H1 (cell line): Measurements from ENCODE around the gene CCDC191. TPM values are rescaled to one million over a fixed set of nuclear protein-coding genes. Genes with fewer than 3 reads are reported as not detected.

Source experiments
- CTCF ChIA-PET: fragments of 300-600 bp; sonication (Branson Sonifier 250); formaldehyde crosslinking; loops from one replicate; lab custom pipeline; 2021; ENCODE audit not compliant: partially characterized antibody; lab: Charles Lee
- POLR2A ChIA-PET: fragments of 300-600 bp; sonication (Branson Sonifier 250); formaldehyde crosslinking; loops from one replicate; lab custom pipeline; 2021; ENCODE audit warnings: inconsistent platforms; ENCODE audit not compliant: partially characterized antibody; lab: Charles Lee
- DNase-seq, 2 experiments: peaks; one replicate each; pipeline versions ENCODE4 v3.0.0 to v3.0.0-alpha.2; 2010 to 2022; ENCODE audit warnings: low spot score in 2 of 2, low read depth in 1 of 2, mixed read lengths in 1 of 2
- FAIRE-seq: peaks from 2 replicates; lab custom pipeline; 2011; peaks lifted over from hg19 to GRCh38; lab: Jason Lieb, UNC
- H2AFZ ChIP-seq: 2 replicates; pipeline ENCODE4 v1.8.1; 2012; ENCODE audit warnings: low read length, inconsistent platforms
- H2AK5ac ChIP-seq: 2 replicates; pipeline ENCODE4 v1.6.1; 2013; ENCODE audit warnings: low read depth, low read length
- H2BK120ac ChIP-seq: replicated peaks from 2 replicates; pipeline ENCODE3; 2013; ENCODE audit warnings: low read depth, low read length, inconsistent platforms
- H2BK12ac ChIP-seq: 2 replicates; pipeline ENCODE4 v1.6.1; 2013; ENCODE audit warnings: low read depth, low read length
- H2BK15ac ChIP-seq: 2 replicates; pipeline ENCODE4 v1.6.1; 2013; ENCODE audit warnings: low read length
- H2BK20ac ChIP-seq: 2 replicates; pipeline ENCODE4 v1.6.1; 2013; ENCODE audit warnings: low read length
- H2BK5ac ChIP-seq: 2 replicates; pipeline ENCODE4 v1.6.1; 2013; ENCODE audit warnings: low read depth, low read length
- H3K14ac ChIP-seq: 2 replicates; pipeline ENCODE4 v1.6.1; 2013; ENCODE audit warnings: inconsistent platforms; ENCODE audit not compliant: insufficient read length
- H3K18ac ChIP-seq: 2 replicates; pipeline ENCODE4 v1.6.1; 2013; ENCODE audit warnings: low read length; ENCODE audit errors: extremely low read depth
- H3K23ac ChIP-seq: 2 replicates; pipeline ENCODE4 v1.6.1; 2013; ENCODE audit warnings: inconsistent platforms; ENCODE audit not compliant: insufficient read length
- H3K23me2 ChIP-seq: 2 replicates; pipeline ENCODE4 v1.6.1; 2013; ENCODE audit warnings: low read depth, low read length
- H3K27ac ChIP-seq: 2 replicates; pipeline ENCODE4 v1.6.1; 2011; ENCODE audit warnings: low read depth, low read length, inconsistent platforms
- H3K27me3 ChIP-seq, 4 experiments: replicated peaks in 1 of 4; 1 replicate in 1 of 4; 2 replicates in 3 of 4; pipeline versions ENCODE4 v1.6.1 to v1.8.1; 2011 to 2013; ENCODE audit warnings: low read length in 3 of 4, mild to moderate bottlenecking in 3 of 4, inconsistent platforms in 2 of 4, mixed read lengths in 2 of 4, moderate library complexity in 1 of 4; ENCODE audit not compliant: control insufficient read depth in 3 of 4, insufficient read depth in 3 of 4; ENCODE audit errors: extremely low read depth in 1 of 4
- H3K36me3 ChIP-seq, 4 experiments: 2 replicates each; pipeline versions ENCODE4 v1.6.1 to v1.8.1; 2011 to 2013; ENCODE audit warnings: mild to moderate bottlenecking in 4 of 4, low read length in 3 of 4, moderate library complexity in 2 of 4, control low read depth in 1 of 4, inconsistent platforms in 1 of 4; ENCODE audit not compliant: insufficient read depth in 4 of 4, control insufficient read depth in 2 of 4
- H3K4ac ChIP-seq: replicated peaks from 2 replicates; pipeline ENCODE3; 2013; ENCODE audit warnings: low read length, low read depth, mixed read lengths, inconsistent platforms; ENCODE audit not compliant: insufficient read length
- H3K4me1 ChIP-seq, 4 experiments: replicated peaks in 1 of 4; 1 replicate in 1 of 4; 2 replicates in 3 of 4; pipeline versions ENCODE4 v1.6.1 to v1.8.1; 2011 to 2013; ENCODE audit warnings: low read length in 3 of 4, inconsistent platforms in 2 of 4, mixed read lengths in 1 of 4; ENCODE audit not compliant: insufficient read depth in 4 of 4, control insufficient read depth in 3 of 4
- H3K4me2 ChIP-seq, 2 experiments: 2 replicates each; pipeline versions ENCODE4 v1.6.1 to v1.8.1; 2011 to 2013; ENCODE audit warnings: low read depth in 2 of 2, low read length in 2 of 2, control low read depth in 1 of 2, inconsistent platforms in 1 of 2, mild to moderate bottlenecking in 1 of 2; ENCODE audit not compliant: insufficient read depth in 1 of 2
- H3K4me3 ChIP-seq, 4 experiments: fragments of 200-600, 300-600 bp in 1 of 4; sonication (generic), shearing (Covaris generic), sonication (Bioruptor Twin) in 1 of 4; 2 replicates each; pipeline versions ENCODE4 v1.5.1 to v1.8.1; 2011 to 2016; ENCODE audit warnings: low read length in 4 of 4, low read depth in 3 of 4, control low read depth in 2 of 4, inconsistent platforms in 2 of 4, mild to moderate bottlenecking in 2 of 4, mixed read lengths in 1 of 4, moderate library complexity in 1 of 4; ENCODE audit not compliant: insufficient read depth in 2 of 4; ENCODE audit errors: extremely low read depth in 1 of 4
- H3K56ac ChIP-seq: replicated peaks from 2 replicates; pipeline ENCODE3; 2013; ENCODE audit warnings: low read depth, mild to moderate bottlenecking, mixed read lengths, low read length, inconsistent platforms; ENCODE audit not compliant: insufficient read length
- H3K79me1 ChIP-seq: 2 replicates; pipeline ENCODE4 v1.6.1; 2013; ENCODE audit warnings: low read depth, low read length, control low read depth
- H3K79me2 ChIP-seq, 2 experiments: 2 replicates each; pipeline versions ENCODE4 v1.6.1 to v1.8.1; 2012 to 2013; ENCODE audit warnings: low read length in 2 of 2, mild to moderate bottlenecking in 2 of 2, inconsistent platforms in 1 of 2; ENCODE audit not compliant: insufficient read depth in 2 of 2, control insufficient read depth in 1 of 2
- H3K9ac ChIP-seq, 4 experiments: replicated peaks in 1 of 4; 1 replicate in 1 of 4; 2 replicates in 3 of 4; pipeline versions ENCODE4 v1.6.1 to v1.8.1; 2011 to 2013; ENCODE audit warnings: low read depth in 3 of 4, low read length in 3 of 4, control low read depth in 2 of 4, mild to moderate bottlenecking in 2 of 4, moderate library complexity in 2 of 4, inconsistent platforms in 1 of 4; ENCODE audit errors: extremely low read depth in 1 of 4
- H3K9me3 ChIP-seq, 2 experiments: 2 replicates each; pipeline versions ENCODE4 v1.6.1 to v1.8.1; 2012 to 2013; ENCODE audit warnings: mild to moderate bottlenecking in 2 of 2, moderate library complexity in 2 of 2, control low read depth in 1 of 2, inconsistent platforms in 1 of 2, low read depth in 1 of 2, low read length in 1 of 2, mixed read lengths in 1 of 2; ENCODE audit not compliant: insufficient read depth in 2 of 2
- H4K20me1 ChIP-seq, 2 experiments: replicated peaks in 1 of 2; 2 replicates each; pipeline versions ENCODE3 to v1.8.1; 2011 to 2013; ENCODE audit warnings: inconsistent platforms in 2 of 2, low read length in 2 of 2, mild to moderate bottlenecking in 1 of 2; ENCODE audit not compliant: insufficient read depth in 2 of 2, control insufficient read depth in 1 of 2
- H4K5ac ChIP-seq: 2 replicates; pipeline ENCODE4 v1.6.1; 2013; ENCODE audit warnings: low read length, low read depth, mixed read lengths, inconsistent platforms; ENCODE audit not compliant: insufficient read length
- H4K8ac ChIP-seq: 2 replicates; pipeline ENCODE4 v1.8.0; 2013; ENCODE audit warnings: mild to moderate bottlenecking, moderate library complexity, low read length, inconsistent platforms; ENCODE audit not compliant: insufficient read depth; ENCODE audit errors: extremely low read depth
- H4K91ac ChIP-seq: replicated peaks from 2 replicates; pipeline ENCODE3; 2013; ENCODE audit warnings: low read length, mixed read lengths, inconsistent platforms; ENCODE audit not compliant: insufficient read length
- BRCA1 ChIP-seq: IDR thresholded peaks from 2 replicates; pipeline ENCODE4 v1.6.1; 2012; ENCODE audit warnings: low read depth, low read length, improper control_type of control experiment
- CHD1 ChIP-seq: IDR thresholded peaks from 2 replicates; pipeline ENCODE4 v1.6.1; 2012; ENCODE audit warnings: low read depth, low read length, improper control_type of control experiment
- CTCF ChIP-seq, 3 experiments: IDR thresholded peaks; 1 replicate in 2 of 3; 2 replicates in 1 of 3; pipeline versions ENCODE4 v1.5.1 to v1.6.1; 2011; ENCODE audit warnings: low read length in 3 of 3, mild to moderate bottlenecking in 3 of 3, inconsistent platforms in 2 of 3, low read depth in 1 of 3, moderate library complexity in 1 of 3; ENCODE audit not compliant: insufficient read depth in 1 of 3; ENCODE audit errors: control extremely low read depth in 1 of 3
- EGR1 ChIP-seq: IDR thresholded peaks from 2 replicates; pipeline ENCODE4 v1.6.1; 2011; ENCODE audit warnings: low read depth, low read length, borderline replicate concordance
- SAP30 ChIP-seq: fragments of 300-600 bp; sonication (generic); IDR thresholded peaks from 2 replicates; pipeline ENCODE4 v1.7.1; 2012; ENCODE audit warnings: low read length, moderate library complexity, mild to moderate bottlenecking, inconsistent platforms; ENCODE audit not compliant: insufficient read depth, insufficient replicate concordance
- WGBS, 2 experiments: shearing (Covaris generic) in 1 of 2; methylation state at CpG; one replicate each; pipeline versions ENCODE4 v1.1.6 to v1.1.7; 2013 to 2015; ENCODE audit warnings: low lambda C conversion rate in 2 of 2, mixed read lengths in 2 of 2, inconsistent platforms in 1 of 2, low coverage in 1 of 2, missing lambda C conversion rate in 1 of 2; ENCODE audit not compliant: insufficient replicate concordance in 2 of 2, insufficient coverage in 1 of 2, insufficient read length in 1 of 2; ENCODE audit errors: extremely low coverage in 1 of 2, missing lambda C conversion rate in 1 of 2; 5-methylcytosine and 5-hydroxymethylcytosine counted together
- long read RNA-seq, 2 experiments: library from RNA in 1 of 2; library from capped mRNA in 1 of 2; stranded (forward); transcript quantifications; one replicate each; pipeline ENCODE4 v2.0.0, GENCODE V29; 2021; ENCODE audit warnings: inconsistent platforms in 1 of 2
- polyA minus RNA-seq, 3 experiments: library from RNA; depleted of rRNA, polyadenylated mRNA; stranded (reverse); fragments of >200 nt; gene quantifications; 1 replicate in 2 of 3; 2 replicates in 1 of 3; pipeline ENCODE4 v1.2.3, GENCODE V29; 2011
- polyA plus RNA-seq, 7 experiments: library from polyadenylated mRNA; depleted of rRNA in 3 of 7; stranded (reverse) in 5 of 7; unstranded in 2 of 7; fragments of >200 nt in 5 of 7; fragments of 200-250 nt in 2 of 7; gene quantifications; 1 replicate in 5 of 7; 2 replicates in 1 of 7; 4 replicates in 1 of 7; pipeline versions ENCODE4 v1.2.1 to v1.2.3, GENCODE V29; 2011 to 2013; ENCODE audit warnings: missing spikeins in 2 of 7, mixed read lengths in 2 of 7
- total RNA-seq: library from RNA; stranded (reverse); fragmentation: NEBNext Ultra II Directional; extraction: Animal tissue kit (Norgen Biotek cat#: 25700); gene quantifications from 2 replicates; pipeline ENCODE4 v1.2.1, GENCODE V29; 2021

Gene CCDC191
- total RNA-seq (0.65 and 1.3 TPM in 2 replicates), polyA plus RNA-seq (2011; rRNA removed) (0.42 and 0.65 TPM in 2 replicates), polyA minus RNA-seq (2011; rRNA and poly(A)+ RNA removed) (0.69 and 1.0 TPM in 2 replicates)
- polyA plus RNA-seq (2011; cell fraction: cytosol; rRNA removed) = 0.88 TPM
- polyA plus RNA-seq (2011; cell fraction: nucleus; rRNA removed) = 1.2 TPM
- 0.78 to 1.5 TPM (median 1.1 TPM) in 4 replicates for polyA plus RNA-seq (2012, experiment 1 of 2)
- polyA plus RNA-seq (2012, experiment 2 of 2) = 0.12 TPM
- polyA plus RNA-seq (2013, experiment 1 of 2) = 0.85 TPM
- polyA plus RNA-seq (2013, experiment 2 of 2) = 0.63 TPM
- not detected for polyA minus RNA-seq (2011; cell fraction: cytosol; rRNA and poly(A)+ RNA removed)
- 3.1 TPM for polyA minus RNA-seq (2011; cell fraction: nucleus; rRNA and poly(A)+ RNA removed)
- long read RNA-seq, experiment 1 = 0 reads
- long read RNA-seq, experiment 2, partial matches to known transcripts = 1 of 2 reads
- long read RNA-seq, experiment 2, other reads (novel, unspliced or antisense) = 1 of 2 reads

GRCh38 chr3:114056130-114057010 is at the start of gene CCDC191, which contains the start of gene QTRT2:
Gene CCDC191 (minus strand): TSS chr3:114056526. CDS start chr3:114056466, 60 bp downstream.
Gene QTRT2 (plus strand): TSS chr3:114056737. CDS start chr3:114065258, 8,521 bp downstream.
- H4K5ac ChIP-seq = peak within 1 kb of the TSS; percentile 61
- peaks cover 3% of the 10 kb centered on the region; the same call in 1 of the 2 replicates for H3K23me2 ChIP-seq
- peak within 1 kb of the TSS; percentile 62 for H4K91ac ChIP-seq
- H4K20me1 ChIP-seq = peaks cover 0 to 4% of the 10 kb centered on the region in 2 experiments
- no peaks in the 10 kb centered on the region; a peak in 1 of 8 replicates for H3K36me3 ChIP-seq
- ChIA-PET POLR2A (interaction anchor here (0.7 to 1.0 kb wide), 5 partner anchors 8 to 90 kb away, joined by 3 to 5 read pairs (median 3); no protein-coding TSS in a partner anchor), CTCF (interaction anchor here (0.6 to 1.0 kb wide), 3 partner anchors 50 to 447 kb away, joined by 3 to 4 read pairs (median 3); no protein-coding TSS in a partner anchor)
- no peak within 1 kb of the TSS for H3K23ac ChIP-seq
- H3K4ac ChIP-seq = no peak within 1 kb of the TSS
- no peak within 1 kb of the TSS for H2BK20ac ChIP-seq
- peak within 1 kb of the TSS; percentile 67 to 97 (median 88) for H3K4me3 ChIP-seq
- peak within 1 kb of the TSS; percentile 91 for H4K8ac ChIP-seq
- H2AK5ac ChIP-seq = no peak within 1 kb of the TSS
- peak; percentile 98 to 99 for DNase-seq
- peak within 1 kb of the TSS; percentile 47 to 83 for H3K4me2 ChIP-seq
- peak within 1 kb of the TSS; percentile 98 for H2AFZ ChIP-seq
- H2BK15ac ChIP-seq = no peak within 1 kb of the TSS
- peaks cover 0 to 5% (median 2%) of the 10 kb centered on the region in 4 experiments; a peak in 4 of 7 replicates for H3K4me1 ChIP-seq
- H3K27ac ChIP-seq = peak within 1 kb of the TSS; percentile 86
- peaks cover 4% of the 10 kb centered on the region; the same call in 1 of the 2 replicates for H3K79me1 ChIP-seq
- H3K14ac ChIP-seq = no peak within 1 kb of the TSS
- peak within 1 kb of the TSS; percentile 45; the same call in 1 of the 2 replicates for H2BK12ac ChIP-seq
- peak within 1 kb of the TSS; percentile 26; the same call in 1 of the 2 replicates for H3K18ac ChIP-seq
- no peak within 1 kb of the TSS for H3K56ac ChIP-seq
- no peak within 1 kb of the TSS for H2BK120ac ChIP-seq
- H2BK5ac ChIP-seq = peak within 1 kb of the TSS; percentile 82
- no peaks in the 10 kb centered on the region for H3K9me3 ChIP-seq
- H3K27me3 ChIP-seq = no peaks in the 10 kb centered on the region
- 1% methylated on average over 49 of the region's 49 CpGs; no CpG with 5 or more reads in 1 of the 2 experiments for WGBS, 2 experiments
- H3K9ac ChIP-seq = peak within 1 kb of the TSS; percentile 80 to 97 (median 89)
- peaks cover 8 to 49% of the 10 kb centered on the region in 2 experiments for H3K79me2 ChIP-seq
- peak; percentile 100 for FAIRE-seq
- peak; percentile 41; the same call in 1 of the 2 replicates for TF ChIP-seq BRCA1
- TF ChIP-seq CHD1 = no peak
- TF ChIP-seq EGR1 = no peak
- TF ChIP-seq CTCF (IDR thresholded peaks at IDR 0.05; ENCODE audit: control extremely low read depth in 1 of 3, insufficient read depth in 1 of 3, low read depth in 1 of 3, low read length in 3 of 3) = no peak
- peak; percentile 49 for TF ChIP-seq SAP30
